Body of pancreas (tissue), 4 donors: Measurements from ENCODE around the gene HSD17B3.
"Not testable (repeated sequence)": the region's sequence is repeated elsewhere in the genome, so short reads cannot be mapped to it uniquely, and the experiment has no call there.

Experiments used
- CTCF ChIP-seq, 7 experiments: fragments of 450-650 bp in 4 of 7; fragments of 200-600 bp in 3 of 7; sonication (generic) in 3 of 7; IDR thresholded peaks; one replicate each; pipeline ENCODE4 v1.5.1; 2016 to 2019; ENCODE audit warnings: antibody characterized with exemption in 7 of 7
- POLR2A ChIP-seq, 3 donors: fragments of 450-650 bp; IDR thresholded peaks; one replicate each; pipeline ENCODE4 v1.6.1; 2016; ENCODE audit warnings: antibody characterized with exemption in 3 of 3, mild to moderate bottlenecking in 2 of 3

- not testable (repeated sequence) for TF ChIP-seq CTCF, POLR2A (IDR thresholded peaks at IDR 0.05)
These were observed 5.0 kb upstream of the HSD17B3 start for GRCh38 chr9:96306958-96307357.
